H1 (cell line): ENCODE results near the gene CRY1. TPM values are rescaled to one million over a fixed set of nuclear protein-coding genes. Genes with fewer than 3 reads are reported as not detected.

Experiments
- BACH1 ChIP-seq: IDR thresholded peaks from 2 replicates; pipeline ENCODE4 v1.6.1; 2012; ENCODE audit warnings: low read length, improper control_type of control experiment
- CBX8 ChIP-seq: fragments of 300-800, 300-1000 bp; sonication (generic); IDR thresholded peaks from 2 replicates; pipeline ENCODE4 v1.7.1; 2016; ENCODE audit warnings: low read depth, low read length, borderline replicate concordance
- EGR1 ChIP-seq: IDR thresholded peaks from 2 replicates; pipeline ENCODE4 v1.6.1; 2011; ENCODE audit warnings: low read depth, low read length, borderline replicate concordance
- HDAC2 ChIP-seq, 2 experiments: fragments of 300-600 bp in 1 of 2; sonication (generic) in 1 of 2; IDR thresholded peaks; 2 replicates each; pipeline ENCODE4 v1.6.1; 2011 to 2012; ENCODE audit warnings: low read depth in 2 of 2, low read length in 2 of 2, mild to moderate bottlenecking in 2 of 2, moderate library complexity in 2 of 2, borderline replicate concordance in 1 of 2, inconsistent platforms in 1 of 2
- KDM4A ChIP-seq: IDR thresholded peaks from one replicate; pipeline ENCODE4 v1.7.1; 2012; ENCODE audit warnings: low read depth, mild to moderate bottlenecking, moderate library complexity, low read length, inconsistent platforms; ENCODE audit not compliant: severe bottlenecking
- NANOG ChIP-seq: IDR thresholded peaks from 2 replicates; pipeline ENCODE4 v1.6.1; 2011; ENCODE audit warnings: low read length, low read depth, mild to moderate bottlenecking, inconsistent platforms; ENCODE audit not compliant: insufficient read depth, poor library complexity, severe bottlenecking
- YY1 ChIP-seq: IDR thresholded peaks from 2 replicates; pipeline ENCODE4 v1.6.1; 2011; ENCODE audit warnings: low read depth, mild to moderate bottlenecking, low read length
- polyA plus RNA-seq, 7 experiments: library from polyadenylated mRNA; depleted of rRNA in 3 of 7; stranded (reverse) in 5 of 7; unstranded in 2 of 7; fragments of >200 nt in 5 of 7; fragments of 200-250 nt in 2 of 7; gene quantifications; 1 replicate in 5 of 7; 2 replicates in 1 of 7; 4 replicates in 1 of 7; pipeline versions ENCODE4 v1.2.1 to v1.2.3, GENCODE V29; 2011 to 2013; ENCODE audit warnings: missing spikeins in 2 of 7, mixed read lengths in 2 of 7
- total RNA-seq: library from RNA; stranded (reverse); fragmentation: NEBNext Ultra II Directional; extraction: Animal tissue kit (Norgen Biotek cat#: 25700); gene quantifications from 2 replicates; pipeline ENCODE4 v1.2.1, GENCODE V29; 2021

CRY1 gene
- total and polyA plus RNA-seq, 2 of the 8 experiments (the other 6 are each of a cell fraction or from before 2014, with no cell fraction given), result 13.6 to 25.1 TPM

DNA sequence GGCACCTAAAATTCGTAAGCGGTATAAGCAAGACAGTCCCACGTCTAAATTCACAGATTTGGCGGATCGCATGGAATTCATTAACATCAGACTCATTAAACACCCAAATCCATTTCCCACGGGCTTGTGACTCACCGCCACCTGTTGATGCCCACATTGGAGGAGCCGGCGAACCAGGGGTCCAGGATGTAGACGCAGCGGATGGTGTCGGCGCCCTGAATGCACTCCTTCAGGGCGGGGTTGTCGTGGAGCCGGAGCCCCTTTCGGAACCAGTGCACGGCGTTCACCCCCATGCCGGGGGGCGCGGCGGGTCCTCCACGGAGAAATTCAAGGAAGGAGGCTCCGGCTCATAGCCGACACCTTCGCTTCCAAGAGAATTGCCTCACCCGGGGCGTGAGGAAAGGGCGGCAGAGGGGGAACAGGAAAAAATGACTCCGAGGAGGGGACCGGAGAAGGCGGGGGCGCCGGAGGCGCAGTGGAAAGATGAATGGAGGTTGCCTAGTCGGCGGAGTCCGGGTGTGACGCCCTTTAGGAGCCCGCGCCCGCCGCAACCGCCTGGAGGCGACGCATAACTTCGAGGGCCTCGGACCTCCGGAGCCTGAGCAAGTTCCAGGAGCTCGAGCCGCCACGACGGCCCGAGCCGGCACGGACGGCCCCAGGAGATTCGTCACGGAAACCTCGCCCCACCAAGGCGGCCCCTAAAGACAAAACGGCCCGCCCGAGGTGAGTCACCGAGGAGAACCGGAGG is 506 bp downstream of the CRY1 start (continued):
- TF ChIP-seq NANOG (no peak), EGR1 (no peak), KDM4A (peak; percentile 94), HDAC2 (IDR thresholded peaks at IDR 0.05; ENCODE audit: borderline replicate concordance in 1 of 2, low read depth in 2 of 2, low read length in 2 of 2) (no peak), CBX8 (no peak), BACH1 (no peak), YY1 (0 out of 2 replicates have a peak, but pooled peaks have one; percentile 9)
